ENCODE results near the gene PLD1. TPM values are rescaled to one million over a fixed set of nuclear protein-coding genes. Genes with fewer than 3 reads are reported as not detected.
A peak's percentile ranks its signal among the peaks of the same experiment; 100 is the strongest.

The PLD1 gene
- total RNA-seq, 2 donors from 2014 or later: 51.3 to 95.2 TPM

DNA sequence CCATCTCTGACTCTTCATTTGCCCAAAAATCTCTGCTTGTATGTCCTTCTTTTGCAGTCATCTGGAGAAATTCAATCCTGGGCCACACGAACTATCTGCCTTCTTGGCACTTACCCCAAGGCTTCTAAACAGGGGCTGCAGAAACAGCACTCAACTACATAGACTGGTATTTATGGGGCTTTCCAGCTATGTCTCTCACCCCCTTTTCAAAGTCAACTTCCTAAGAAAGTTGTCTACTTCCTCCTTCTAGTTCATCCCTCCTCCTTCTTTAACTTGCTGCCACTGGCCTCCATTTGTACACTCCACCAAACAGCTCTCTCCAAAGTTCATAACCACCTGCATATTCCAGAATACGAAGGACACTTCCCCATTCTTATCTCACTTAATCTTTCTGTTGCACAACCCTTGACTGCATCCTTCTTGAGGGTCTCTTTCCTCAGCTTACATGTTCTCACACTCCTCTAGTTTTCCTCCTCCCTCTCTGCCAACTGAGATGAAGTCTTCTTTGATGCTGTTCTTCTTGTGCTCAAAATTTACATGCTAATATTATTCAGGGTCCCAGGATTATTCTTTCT, 55.2 kb downstream of the PLD1 start:
- H3K4me3 ChIP-seq: no peak overlapping the region
- no peak for DNase-seq (ENCODE audit: low spot score)
- H3K9me3 ChIP-seq: no peaks in the 10 kb centered on the region
- H3K36me3 ChIP-seq: no peaks in the 10 kb centered on the region
- TF ChIP-seq, protein P1, sequence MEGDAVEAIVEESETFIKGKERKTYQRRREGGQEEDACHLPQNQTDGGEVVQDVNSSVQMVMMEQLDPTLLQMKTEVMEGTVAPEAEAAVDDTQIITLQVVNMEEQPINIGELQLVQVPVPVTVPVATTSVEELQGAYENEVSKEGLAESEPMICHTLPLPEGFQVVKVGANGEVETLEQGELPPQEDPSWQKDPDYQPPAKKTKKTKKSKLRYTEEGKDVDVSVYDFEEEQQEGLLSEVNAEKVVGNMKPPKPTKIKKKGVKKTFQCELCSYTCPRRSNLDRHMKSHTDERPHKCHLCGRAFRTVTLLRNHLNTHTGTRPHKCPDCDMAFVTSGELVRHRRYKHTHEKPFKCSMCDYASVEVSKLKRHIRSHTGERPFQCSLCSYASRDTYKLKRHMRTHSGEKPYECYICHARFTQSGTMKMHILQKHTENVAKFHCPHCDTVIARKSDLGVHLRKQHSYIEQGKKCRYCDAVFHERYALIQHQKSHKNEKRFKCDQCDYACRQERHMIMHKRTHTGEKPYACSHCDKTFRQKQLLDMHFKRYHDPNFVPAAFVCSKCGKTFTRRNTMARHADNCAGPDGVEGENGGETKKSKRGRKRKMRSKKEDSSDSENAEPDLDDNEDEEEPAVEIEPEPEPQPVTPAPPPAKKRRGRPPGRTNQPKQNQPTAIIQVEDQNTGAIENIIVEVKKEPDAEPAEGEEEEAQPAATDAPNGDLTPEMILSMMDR (IDR thresholded peaks at IDR 0.05): no peak
- no peak overlapping the region for H3K27ac ChIP-seq
- ATAC-seq (ENCODE audit: insufficient number of reproducible peaks, low FRiP score, low read depth): no peak
- H3K4me1 ChIP-seq (ENCODE audit: control insufficient read depth in 1 of 2, low read depth in 2 of 2): peaks cover 2 to 42% of the 10 kb centered on the region in 2 donors
- H3K27me3 ChIP-seq (replicated peaks; ENCODE audit: insufficient read depth): no peaks in the 10 kb centered on the region

- DNase-seq (ENCODE audit: low spot score) (no peak), ATAC-seq (ENCODE audit: insufficient number of reproducible peaks, low FRiP score, low read depth) (no peak)
- H3K9me3 ChIP-seq: no peaks in the 10 kb centered on the region
- TF ChIP-seq, protein P1 (IDR thresholded peaks at IDR 0.05): no peak
- H3K27me3 ChIP-seq (replicated peaks; ENCODE audit: insufficient read depth): no peaks in the 10 kb centered on the region
- H3K27ac ChIP-seq: no peak overlapping the region
- peaks cover 8 to 54% of the 10 kb centered on the region in 2 donors for H3K4me1 ChIP-seq (ENCODE audit: control insufficient read depth in 1 of 2, low read depth in 2 of 2)
- no peaks in the 10 kb centered on the region for H3K36me3 ChIP-seq
- no peak overlapping the region for H3K4me3 ChIP-seq
Observed at GRCh38 chr3:171753665-171754408, 56.4 kb downstream of the PLD1 start.

DNA sequence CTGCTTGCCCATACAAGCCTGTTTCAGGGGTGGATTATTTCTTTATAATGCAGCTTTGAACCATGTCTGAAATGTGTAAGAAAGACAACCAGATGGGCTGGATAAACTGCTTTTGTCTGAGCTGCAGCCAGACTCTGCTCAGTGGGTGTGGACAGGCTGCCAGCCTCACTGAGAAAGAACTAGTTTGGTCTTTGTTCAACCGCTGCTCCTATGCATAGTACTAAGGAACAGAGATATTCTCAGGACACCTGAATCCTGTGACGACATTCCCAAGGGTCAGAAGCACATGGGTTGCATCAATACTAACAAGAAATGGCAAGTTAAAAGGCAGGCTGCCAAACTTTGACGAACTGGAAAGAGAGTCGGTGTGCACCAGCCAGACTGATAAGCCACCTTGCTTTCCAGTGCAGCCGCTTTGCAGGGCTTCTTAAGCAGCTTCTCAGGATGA, 57.2 kb downstream of the PLD1 start:
- H3K4me1 ChIP-seq (ENCODE audit: control insufficient read depth in 1 of 2, low read depth in 2 of 2): peaks cover 12 to 56% of the 10 kb centered on the region in 2 donors
- ATAC-seq (ENCODE audit: insufficient number of reproducible peaks, low FRiP score, low read depth) (no peak), DNase-seq (ENCODE audit: low spot score) (no peak)
- no peaks in the 10 kb centered on the region for H3K9me3 ChIP-seq
- no peak overlapping the region for H3K27ac ChIP-seq
- no peaks in the 10 kb centered on the region for H3K36me3 ChIP-seq
- H3K27me3 ChIP-seq (replicated peaks; ENCODE audit: insufficient read depth): no peaks in the 10 kb centered on the region
- no peak overlapping the region for H3K4me3 ChIP-seq
- TF ChIP-seq, protein P1 (IDR thresholded peaks at IDR 0.05): no peak

GRCh38 chr3:171752329-171752728, 58.0 kb downstream of the PLD1 start:
- TF ChIP-seq, protein P1 (IDR thresholded peaks at IDR 0.05): no peak
- no peak overlapping the region for H3K27ac ChIP-seq
- no peak for ATAC-seq (ENCODE audit: insufficient number of reproducible peaks, low FRiP score, low read depth)
- H3K4me1 ChIP-seq (ENCODE audit: control insufficient read depth in 1 of 2, low read depth in 2 of 2): peaks cover 17 to 57% of the 10 kb centered on the region in 2 donors
- no peaks in the 10 kb centered on the region for H3K36me3 ChIP-seq
- no peak for DNase-seq (ENCODE audit: low spot score)
- no peaks in the 10 kb centered on the region for H3K9me3 ChIP-seq
- no peak overlapping the region for H3K4me3 ChIP-seq
- no peaks in the 10 kb centered on the region for H3K27me3 ChIP-seq (replicated peaks; ENCODE audit: insufficient read depth)

DNA sequence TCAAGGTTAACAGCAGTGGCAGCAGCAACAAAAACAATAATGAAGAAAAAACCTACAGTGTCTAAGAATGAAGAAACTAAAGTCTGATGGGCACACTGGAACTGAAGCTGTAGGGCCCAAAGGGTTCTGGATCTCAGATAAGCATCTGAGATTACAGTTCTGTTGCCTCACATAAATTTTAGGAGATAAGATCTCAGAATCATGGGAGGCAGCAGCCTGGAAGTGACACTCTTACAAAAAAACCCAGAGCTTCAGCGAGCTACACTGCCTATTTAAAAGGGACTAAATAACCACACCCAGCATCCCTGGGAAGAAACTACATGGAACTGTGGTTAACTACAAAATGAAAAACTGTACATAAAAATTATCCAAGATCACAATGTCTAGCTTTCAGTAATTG, 61.2 kb downstream of the PLD1 start:
- ATAC-seq (ENCODE audit: insufficient number of reproducible peaks, low FRiP score, low read depth) (no peak), DNase-seq (ENCODE audit: low spot score) (no peak)
- Histone ChIP-seq H3K4me3 (no peak overlapping the region), H3K27me3 (replicated peaks; ENCODE audit: insufficient read depth) (no peaks in the 10 kb centered on the region), H3K4me1 (ENCODE audit: control insufficient read depth in 1 of 2, low read depth in 2 of 2) (peaks cover 24 to 63% of the 10 kb centered on the region in 2 donors), H3K9me3 (no peaks in the 10 kb centered on the region), H3K27ac (peak overlapping the region; percentile 52 to 66), H3K36me3 (no peaks in the 10 kb centered on the region)
- TF ChIP-seq, protein P1 (IDR thresholded peaks at IDR 0.05): no peak

Data from thoracic aorta (tissue), 2 donors.